ENCODE results near the gene CLNS1A. TPM values are rescaled to one million over a fixed set of nuclear protein-coding genes. Genes with fewer than 3 reads are reported as not detected.

CLNS1A gene
- total RNA-seq, 1 experiment from 2014 or later = 151 TPM

- no peak for TF ChIP-seq SIN3A (IDR thresholded peaks at IDR 0.05; ENCODE audit: low read depth)
- TF ChIP-seq TCF7L2 (IDR thresholded peaks at IDR 0.05; ENCODE audit: borderline replicate concordance, extremely low read depth, insufficient read depth, insufficient read length) = no peak
- TF ChIP-seq RAD21 (IDR thresholded peaks at IDR 0.05; ENCODE audit: low read depth) = no peak
- TF ChIP-seq SRF (IDR thresholded peaks at IDR 0.05; ENCODE audit: low read depth) = no peak
- no peak for TF ChIP-seq YY1 (IDR thresholded peaks at IDR 0.05; ENCODE audit: extremely low read depth, insufficient replicate concordance, low read depth, low read length)
Observed at GRCh38 chr11:77656362-77656761, 18.8 kb upstream of the CLNS1A start (continued).

GRCh38 chr11:77654770-77655434 is 17.3 kb upstream of the CLNS1A start:
- no peak overlapping the region for H3K9ac ChIP-seq (ENCODE audit: low read length)
- H3K27me3 ChIP-seq (ENCODE audit: insufficient read depth, low read length) = no peaks in the 10 kb centered on the region
- no peaks in the 10 kb centered on the region for H3K9me3 ChIP-seq (ENCODE audit: control insufficient read depth in 1 of 2, insufficient read depth in 1 of 2, low read depth in 1 of 2, low read length in 2 of 2)
- CTCF ChIA-PET = no interaction called here
- H3K79me2 ChIP-seq (ENCODE audit: insufficient read depth, low read length) = no peaks in the 10 kb centered on the region
- H2AFZ ChIP-seq (ENCODE audit: low read depth, low read length, poor library complexity, severe bottlenecking) = no peak overlapping the region
- H4K20me1 ChIP-seq (ENCODE audit: insufficient read depth) = no peaks in the 10 kb centered on the region
- ATAC-seq (peak; percentile 68; the same call in 1 of the 2 replicates), DNase-seq (ENCODE audit: low read depth, low spot score) (no peak)
- RAD21 ChIA-PET (ENCODE audit: low non-redundant PET in 1 of 2, low total read pairs in 2 of 2, uncharacterized antibody in 2 of 2, unreplicated experiment in 2 of 2) = no interaction called here
- BruUV-seq (replicated peaks) = no TSS peak
- H3K4me1 ChIP-seq (ENCODE audit: control insufficient read depth in 1 of 2, insufficient read depth in 2 of 2, low read length in 2 of 2) = peaks cover 0 to 7% of the 10 kb centered on the region in 2 experiments; a peak in 3 of 4 replicates
- POLR2A ChIA-PET = no interaction called here
- intact Hi-C loops (cut with micrococcal nuclease) = no loop called here
- H3K4me3 ChIP-seq (replicated peaks in 1 of 2; ENCODE audit: low read depth in 1 of 2, low read length in 2 of 2) = no peak overlapping the region
- H3K9me2 ChIP-seq (ENCODE audit: insufficient read depth) = no peaks in the 10 kb centered on the region
- no peaks in the 10 kb centered on the region for H3K36me3 ChIP-seq (ENCODE audit: control insufficient read depth in 1 of 2, insufficient read depth in 2 of 2, low read length in 2 of 2)
- H3K4me2 ChIP-seq (ENCODE audit: low read length) = peak overlapping the region; percentile 16; the same call in 1 of the 2 replicates
- H3K27ac ChIP-seq (ENCODE audit: low read depth, low read length) = no peak overlapping the region
- no peak for TF ChIP-seq ZFX (IDR thresholded peaks at IDR 0.05)
- TF ChIP-seq SRF (IDR thresholded peaks at IDR 0.05; ENCODE audit: low read depth) = no peak
- TF ChIP-seq MAX (IDR thresholded peaks at IDR 0.05) = no peak
- TF ChIP-seq CTCF (IDR thresholded peaks at IDR 0.05 in 2 of 3, conservative IDR thresholded peaks at IDR 0.05 in 1 of 3; ENCODE audit: borderline replicate concordance in 1 of 3, insufficient read depth in 1 of 3, low read depth in 2 of 3, low read length in 2 of 3) = no peak
- no peak for TF ChIP-seq JUND (IDR thresholded peaks at IDR 0.05)
- no peak for TF ChIP-seq SP1 (IDR thresholded peaks at IDR 0.05; ENCODE audit: low read depth)
- TF ChIP-seq YY1 (IDR thresholded peaks at IDR 0.05; ENCODE audit: extremely low read depth, insufficient replicate concordance, low read depth, low read length) = no peak
- TF ChIP-seq POLR2A (IDR thresholded peaks at IDR 0.05; ENCODE audit: borderline replicate concordance, extremely low read depth, insufficient read depth, insufficient read length) = no peak
- TF ChIP-seq ELF1 (IDR thresholded peaks at IDR 0.05; ENCODE audit: borderline replicate concordance, low read depth) = no peak
- TF ChIP-seq FOSL1 (IDR thresholded peaks at IDR 0.05; ENCODE audit: low read depth) = no peak
- TF ChIP-seq EZH2 (IDR thresholded peaks at IDR 0.05) = no peak
- no peak for TF ChIP-seq CEBPB (IDR thresholded peaks at IDR 0.05; ENCODE audit: low read depth)
- TF ChIP-seq CBX3 (IDR thresholded peaks at IDR 0.05; ENCODE audit: low read depth) = no peak
- no peak for TF ChIP-seq TCF7L2 (IDR thresholded peaks at IDR 0.05; ENCODE audit: borderline replicate concordance, extremely low read depth, insufficient read depth, insufficient read length)
- no peak for TF ChIP-seq ZBTB33 (IDR thresholded peaks at IDR 0.05; ENCODE audit: extremely low read depth, insufficient replicate concordance, low read length)
- TF ChIP-seq EGR1 (IDR thresholded peaks at IDR 0.05; ENCODE audit: low read depth) = no peak

Measured in HCT116 (cell line).